ENCODE data around the gene ZNF850. TPM values are rescaled to one million over a fixed set of nuclear protein-coding genes. Genes with fewer than 3 reads are reported as not detected.

ZNF850 gene
- total and polyA plus RNA-seq, 2 of the 8 experiments (the other 6 are each of a cell fraction or from before 2014, with no cell fraction given) = 6.7 to 21.2 TPM

DNA sequence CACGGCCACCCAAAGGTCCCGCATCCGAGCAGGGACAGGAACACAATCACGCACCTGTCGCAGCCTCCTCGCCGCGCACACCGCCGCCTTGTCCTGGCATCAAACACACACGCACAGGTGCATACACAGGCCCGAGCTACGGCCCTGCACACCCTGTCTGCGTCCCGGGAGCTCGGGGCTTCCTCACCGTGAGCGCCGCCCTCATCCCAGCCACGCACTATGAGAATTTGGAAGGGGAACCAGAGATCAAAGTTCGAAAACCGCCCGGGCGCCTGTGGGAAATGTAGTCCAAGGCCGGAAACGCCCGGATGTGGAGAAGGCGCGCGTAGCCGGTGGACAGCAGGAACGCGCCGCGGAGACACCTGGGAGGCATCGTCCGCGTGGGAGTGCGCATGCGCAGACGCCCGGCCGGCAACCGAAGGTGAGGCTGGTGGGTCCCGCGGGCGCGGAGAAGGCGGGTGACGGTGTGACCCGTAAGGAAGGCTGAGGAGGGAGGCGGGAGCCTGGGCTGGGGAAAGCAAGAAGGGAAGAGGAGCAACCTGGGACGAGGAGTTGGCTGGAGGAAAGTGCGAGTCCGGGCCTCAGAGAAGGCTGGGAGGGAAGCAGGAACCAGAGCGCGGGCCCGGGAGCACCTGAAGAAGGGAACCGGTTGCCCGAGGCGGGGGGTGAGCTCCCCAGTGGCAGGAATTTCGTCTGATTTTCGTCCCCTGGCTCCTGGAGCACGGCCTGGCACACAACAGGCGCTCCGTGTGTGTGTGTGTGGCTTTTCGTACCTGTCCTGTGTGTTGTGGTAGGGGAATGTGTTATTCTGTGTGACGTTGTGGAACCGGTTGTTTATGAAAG, 85.2 kb downstream of the ZNF850 start, which contains the start of gene ZNF567 (continued):
- TF ChIP-seq SAP30 (IDR thresholded peaks at IDR 0.05; ENCODE audit: insufficient read depth, insufficient replicate concordance, low read length) = no peak

Data from H1 (cell line).